Measurements from ENCODE around the gene THOC6.
"Not testable (repeated sequence)": the region's sequence is repeated elsewhere in the genome, so short reads cannot be mapped to it uniquely, and the experiment has no call there.

The THOC6 gene

DNA sequence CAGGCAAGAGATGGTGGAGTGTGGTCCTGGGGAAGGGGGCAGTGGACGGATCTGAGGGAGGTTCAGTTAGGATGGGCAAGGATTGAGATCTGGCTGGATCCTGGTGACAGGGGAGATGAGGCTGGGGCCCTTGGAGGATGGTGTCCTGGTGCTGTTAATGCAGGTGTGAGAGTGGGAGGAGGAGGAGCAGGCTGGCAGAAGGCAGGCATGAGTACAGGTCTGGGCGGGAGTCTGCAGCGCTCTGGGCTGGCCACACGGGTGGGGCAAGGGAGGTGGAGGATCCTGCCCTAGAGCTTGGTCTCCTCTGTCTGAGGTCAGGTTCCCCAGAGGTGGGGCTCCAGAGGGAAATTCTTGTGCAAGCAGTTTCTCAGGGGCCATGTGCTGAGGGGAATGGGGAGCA lies 48.3 kb downstream of the THOC6 start:
- DNase-seq (ENCODE audit: low read depth) = not testable (repeated sequence)

DNA sequence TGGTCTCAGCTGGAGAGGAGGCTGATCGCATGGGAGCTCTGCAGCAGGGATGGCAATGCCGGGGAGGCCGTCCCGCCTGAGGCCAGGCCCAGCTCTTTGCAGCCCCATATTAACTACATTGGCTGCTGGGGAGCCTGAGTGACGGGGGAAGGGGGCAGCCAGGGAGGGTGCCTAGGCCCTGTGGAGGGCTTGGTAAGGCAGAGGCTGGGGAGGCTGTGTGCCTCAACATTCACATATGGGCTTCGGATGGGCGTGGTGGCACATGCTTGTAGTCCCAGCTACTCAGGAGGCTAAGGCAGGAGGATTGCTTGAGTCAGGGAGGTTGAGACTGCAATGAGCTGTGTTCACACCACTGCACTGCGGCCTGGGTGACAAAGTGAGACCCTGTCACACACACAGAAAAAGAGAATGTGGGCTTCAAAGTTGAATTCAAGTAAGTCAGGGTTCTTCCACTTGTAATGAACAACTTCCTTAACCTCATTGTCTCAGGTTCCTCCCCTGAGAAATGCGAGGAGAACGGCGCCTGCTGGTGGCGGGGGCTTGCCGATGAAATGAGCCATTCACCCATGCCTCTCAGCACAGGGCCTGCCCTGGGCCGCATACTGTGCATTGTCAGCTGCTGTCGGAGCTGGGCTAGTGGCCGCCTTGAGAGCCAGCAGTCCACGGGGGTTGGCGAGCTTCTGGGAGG lies 48.9 kb downstream of the THOC6 start:
- DNase-seq (ENCODE audit: low read depth) = not testable (repeated sequence)

DNA sequence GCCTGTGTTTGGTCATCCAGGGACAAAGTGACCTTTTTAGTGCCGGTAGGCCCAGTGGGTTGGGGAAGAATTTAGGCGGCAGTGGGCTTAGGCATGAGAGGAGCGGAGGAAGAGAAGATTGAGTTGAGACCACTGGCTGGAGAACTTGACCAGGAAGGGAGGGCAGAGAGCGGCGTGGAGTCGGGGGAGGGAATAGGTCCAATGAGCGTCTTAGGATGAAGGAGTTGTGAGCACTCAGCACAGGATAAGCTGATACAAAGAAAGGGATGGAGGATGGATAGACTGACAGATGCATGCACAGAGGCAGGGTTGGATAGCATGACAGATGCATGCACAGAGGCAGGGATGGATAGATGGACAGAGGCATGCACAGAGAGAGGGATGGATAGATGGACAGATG lies 49.6 kb downstream of the THOC6 start:
- DNase-seq (ENCODE audit: low read depth) = no peak

DNA sequence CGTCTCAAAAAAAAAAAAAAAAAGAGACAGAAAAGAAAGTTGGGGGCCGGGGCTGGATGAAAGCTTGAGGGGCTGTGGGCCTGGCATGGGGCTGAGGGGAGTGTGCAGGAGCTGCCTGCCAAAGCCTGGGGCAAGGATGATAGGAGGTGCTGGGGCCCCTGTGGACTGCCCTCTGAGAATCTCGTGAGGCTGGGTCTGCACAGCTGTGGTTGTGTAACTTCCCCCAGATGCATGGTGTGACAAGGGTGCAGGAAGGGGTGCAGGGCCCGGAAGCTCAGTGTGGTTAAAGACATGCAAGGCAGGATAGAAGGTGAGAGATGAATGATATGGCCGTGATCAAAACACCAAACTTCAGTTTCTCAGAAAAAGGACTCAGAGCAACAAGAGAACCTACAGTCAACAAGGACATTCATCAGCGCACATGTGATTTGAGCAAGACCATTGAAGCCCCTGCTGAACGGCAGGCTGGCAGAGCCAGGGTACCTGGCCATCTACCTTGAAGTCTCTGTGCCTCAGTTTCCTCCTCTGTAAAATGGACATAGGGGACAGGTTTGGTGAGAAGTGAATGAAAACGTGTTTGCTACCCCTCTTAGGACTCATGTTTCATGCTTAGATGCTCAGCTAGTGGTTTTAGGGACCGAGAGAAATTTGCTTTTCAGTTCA lies 51.2 kb downstream of the THOC6 start:
- DNase-seq (ENCODE audit: low read depth) = no peak

DNA sequence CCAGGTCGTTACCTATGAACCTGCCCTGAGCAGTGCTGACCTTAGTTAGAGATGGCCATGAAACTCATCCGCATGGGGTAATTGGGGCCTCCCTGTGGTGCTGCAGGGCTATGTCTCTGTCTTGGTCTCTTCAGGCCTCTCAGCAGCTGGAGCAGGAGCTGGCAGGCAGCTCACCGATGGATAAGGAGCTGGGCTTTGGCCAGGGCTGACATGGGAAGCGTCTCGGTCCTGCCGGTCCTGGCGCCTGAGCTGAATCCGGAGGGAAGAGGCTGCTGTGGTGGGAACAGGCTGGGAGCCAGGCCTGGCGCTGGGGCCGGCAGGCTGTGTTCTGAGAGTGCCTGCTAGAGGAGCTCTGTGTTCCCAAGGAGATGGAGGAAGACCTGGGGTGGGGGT lies 51.7 kb downstream of the THOC6 start:
- no peak for DNase-seq (ENCODE audit: low read depth)

DNA sequence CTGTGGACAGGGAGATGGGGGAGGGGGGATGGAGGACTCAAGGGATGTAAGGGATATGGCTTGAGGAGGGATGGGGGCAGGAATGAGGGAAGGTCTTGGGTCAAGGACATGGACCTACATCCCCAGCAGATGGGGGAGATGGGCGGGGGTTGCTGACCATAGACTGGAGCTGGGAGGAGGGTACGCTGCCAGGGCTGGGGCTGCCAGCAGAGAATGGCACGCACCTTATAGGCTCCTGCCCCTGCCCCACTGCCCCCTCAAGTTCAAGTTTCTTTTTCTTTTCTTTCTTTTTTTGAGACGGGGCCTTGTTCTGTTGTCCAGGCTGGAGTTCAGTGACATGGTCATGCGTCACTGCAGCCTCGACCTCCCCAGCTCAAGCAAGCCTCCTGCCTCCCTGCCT lies 52.1 kb downstream of the THOC6 start:
- not testable (repeated sequence) for DNase-seq (ENCODE audit: low read depth)

DNA sequence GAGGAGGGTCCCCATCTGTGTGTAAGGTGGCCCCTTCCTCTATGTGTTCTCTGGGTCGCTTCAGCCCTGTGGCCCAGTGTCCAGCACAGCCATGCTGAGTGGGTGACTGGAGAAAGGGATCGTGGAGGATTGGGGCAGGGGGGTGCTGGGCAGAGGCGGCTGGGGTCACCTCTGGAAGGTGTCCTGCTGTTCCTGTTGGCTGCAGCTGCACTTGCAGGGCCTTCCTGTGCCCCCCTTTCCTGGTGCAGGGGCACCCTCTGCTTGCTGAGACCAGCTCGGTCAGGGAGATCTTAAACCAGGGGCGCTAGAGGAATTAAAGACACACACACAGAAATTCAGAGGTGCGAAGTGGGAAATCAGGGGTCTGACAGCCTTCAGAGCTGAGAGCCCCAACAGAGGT lies 52.7 kb downstream of the THOC6 start:
- no peak for DNase-seq (ENCODE audit: low read depth)
